Measurements from ENCODE around the gene TIMM22.
A peak's percentile ranks its signal among the peaks of the same experiment; 100 is the strongest.

Gene TIMM22

GRCh38 chr17:1002771-1003555 lies 6.0 kb downstream of the TIMM22 start:
- DNase-seq (ENCODE audit: low read depth) = peak; percentile 52
- no peak for TF ChIP-seq CTCF (IDR thresholded peaks at IDR 0.05; ENCODE audit: control insufficient read depth, insufficient read depth, low read depth, low read length, missing control alignments)
- H3K4me3 ChIP-seq (ENCODE audit: control insufficient read depth, low read depth, low read length) = no peak overlapping the region

GRCh38 chr17:1003633-1003971 lies 6.7 kb downstream of the TIMM22 start:
- DNase-seq (ENCODE audit: low read depth) = no peak
- TF ChIP-seq CTCF (IDR thresholded peaks at IDR 0.05; ENCODE audit: control insufficient read depth, insufficient read depth, low read depth, low read length, missing control alignments) = no peak
- H3K4me3 ChIP-seq (ENCODE audit: control insufficient read depth, low read depth, low read length) = no peak overlapping the region

- no peak overlapping the region for H3K4me3 ChIP-seq (ENCODE audit: control insufficient read depth, low read depth, low read length)
- no peak for TF ChIP-seq CTCF (IDR thresholded peaks at IDR 0.05; ENCODE audit: control insufficient read depth, insufficient read depth, low read depth, low read length, missing control alignments)
- no peak for DNase-seq (ENCODE audit: low read depth)
These were observed 7.2 kb downstream of the TIMM22 start for GRCh38 chr17:1003972-1004768.

- no peak overlapping the region for H3K4me3 ChIP-seq (ENCODE audit: control insufficient read depth, low read depth, low read length)
- TF ChIP-seq CTCF (IDR thresholded peaks at IDR 0.05; ENCODE audit: control insufficient read depth, insufficient read depth, low read depth, low read length, missing control alignments) = no peak
- DNase-seq (ENCODE audit: low read depth) = no peak
These were observed 7.9 kb downstream of the TIMM22 start for GRCh38 chr17:1004769-1005295.

GRCh38 chr17:1005361-1005946 lies 8.5 kb downstream of the TIMM22 start:
- H3K4me3 ChIP-seq (ENCODE audit: control insufficient read depth, low read depth, low read length) = no peak overlapping the region
- DNase-seq (ENCODE audit: low read depth) = no peak
- no peak for TF ChIP-seq CTCF (IDR thresholded peaks at IDR 0.05; ENCODE audit: control insufficient read depth, insufficient read depth, low read depth, low read length, missing control alignments)

GRCh38 chr17:1006054-1006453 lies 9.1 kb downstream of the TIMM22 start:
- no peak for DNase-seq (ENCODE audit: low read depth)
- no peak overlapping the region for H3K4me3 ChIP-seq (ENCODE audit: control insufficient read depth, low read depth, low read length)
- TF ChIP-seq CTCF (IDR thresholded peaks at IDR 0.05; ENCODE audit: control insufficient read depth, insufficient read depth, low read depth, low read length, missing control alignments) = no peak

All from AG09309 (cell line).